ENCODE results near the gene CILP.

Gene CILP

GRCh38 chr15:65223996-65224395 is 12.7 kb upstream of the CILP start:
- DNase-seq = no peak

- DNase-seq = no peak
Measured at GRCh38 chr15:65222891-65223290, 11.6 kb upstream of the CILP start.

GRCh38 chr15:65221697-65222096 is 10.4 kb upstream of the CILP start:
- DNase-seq = no peak

- DNase-seq = no peak
Measured at GRCh38 chr15:65219137-65219536, 7.9 kb upstream of the CILP start.

GRCh38 chr15:65217526-65218482 is 6.5 kb upstream of the CILP start:
- DNase-seq = no peak

GRCh38 chr15:65215496-65215895 is 4.2 kb upstream of the CILP start:
- no peak for DNase-seq

GRCh38 chr15:65214010-65214409 is 2.7 kb upstream of the CILP start:
- DNase-seq = no peak

GRCh38 chr15:65213241-65213640 is 2.0 kb upstream of the CILP start:
- no peak for DNase-seq

GRCh38 chr15:65212097-65212496 is 824 bp upstream of the CILP start:
- DNase-seq = peak; percentile 6

GRCh38 chr15:65211482-65211982 is 259 bp upstream of the CILP start:
- no peak for DNase-seq

GRCh38 chr15:65209701-65210643 is 1.3 kb downstream of the CILP start:
- DNase-seq = no peak

GRCh38 chr15:65208647-65209046 is 2.6 kb downstream of the CILP start:
- no peak for DNase-seq

- no peak for DNase-seq
Measured at GRCh38 chr15:65207280-65207840, 3.9 kb downstream of the CILP start.

- DNase-seq = no peak
Measured at GRCh38 chr15:65206750-65207149, 4.5 kb downstream of the CILP start.

GRCh38 chr15:65204931-65205660 is 6.2 kb downstream of the CILP start:
- no peak for DNase-seq

GRCh38 chr15:65204236-65204930 is 6.9 kb downstream of the CILP start:
- no peak for DNase-seq

GRCh38 chr15:65201918-65202317 is 9.4 kb downstream of the CILP start:
- DNase-seq = no peak

- DNase-seq = no peak
Measured at GRCh38 chr15:65198571-65198970, 12.7 kb downstream of the CILP start.

GRCh38 chr15:65197337-65197645 is 14.0 kb downstream of the CILP start:
- DNase-seq = no peak

- DNase-seq = no peak
Measured at GRCh38 chr15:65196637-65197336, 14.5 kb downstream of the CILP start.

- DNase-seq = no peak
Measured at GRCh38 chr15:65195548-65195923, 15.7 kb downstream of the CILP start.
